Fibroblast of lung (primary cell): ENCODE measurements around the gene NTRK3.

Source experiments
- CTCF ChIP-seq, 2 donors: IDR thresholded peaks in 1 of 2; conservative IDR thresholded peaks in 1 of 2; 1 replicate in 1 of 2; 2 replicates in 1 of 2; pipeline ENCODE4 v1.5.1; 2011 to 2012; ENCODE audit warnings: low read length in 2 of 2, control low read depth in 1 of 2, inconsistent platforms in 1 of 2, low read depth in 1 of 2, mild to moderate bottlenecking in 1 of 2
- EZH2 ChIP-seq: IDR thresholded peaks from 2 replicates; pipeline ENCODE4 v1.5.1; 2012; ENCODE audit warnings: low read length, control low read depth, mild to moderate bottlenecking; ENCODE audit errors: missing control alignments

GRCh38 chr15:87945246-87945645, 311.3 kb downstream of the NTRK3 start:
- no peak for TF ChIP-seq CTCF (conservative IDR thresholded peaks at IDR 0.05 in 1 of 2, IDR thresholded peaks at IDR 0.05 in 1 of 2; ENCODE audit: low read depth in 1 of 2, low read length in 2 of 2)
- no peak for TF ChIP-seq EZH2
